HG02981 (cell line): ENCODE results near the gene NT5C1B.

ENCODE experiments used
- ATAC-seq: cut with Tn5 transposase; IDR thresholded peaks from one replicate; pipeline ENCODE4 v1.9.1; 2021; ENCODE audit warnings: mild to moderate bottlenecking, moderate library complexity; ENCODE audit not compliant: unreplicated experiment

Gene NT5C1B

DNA sequence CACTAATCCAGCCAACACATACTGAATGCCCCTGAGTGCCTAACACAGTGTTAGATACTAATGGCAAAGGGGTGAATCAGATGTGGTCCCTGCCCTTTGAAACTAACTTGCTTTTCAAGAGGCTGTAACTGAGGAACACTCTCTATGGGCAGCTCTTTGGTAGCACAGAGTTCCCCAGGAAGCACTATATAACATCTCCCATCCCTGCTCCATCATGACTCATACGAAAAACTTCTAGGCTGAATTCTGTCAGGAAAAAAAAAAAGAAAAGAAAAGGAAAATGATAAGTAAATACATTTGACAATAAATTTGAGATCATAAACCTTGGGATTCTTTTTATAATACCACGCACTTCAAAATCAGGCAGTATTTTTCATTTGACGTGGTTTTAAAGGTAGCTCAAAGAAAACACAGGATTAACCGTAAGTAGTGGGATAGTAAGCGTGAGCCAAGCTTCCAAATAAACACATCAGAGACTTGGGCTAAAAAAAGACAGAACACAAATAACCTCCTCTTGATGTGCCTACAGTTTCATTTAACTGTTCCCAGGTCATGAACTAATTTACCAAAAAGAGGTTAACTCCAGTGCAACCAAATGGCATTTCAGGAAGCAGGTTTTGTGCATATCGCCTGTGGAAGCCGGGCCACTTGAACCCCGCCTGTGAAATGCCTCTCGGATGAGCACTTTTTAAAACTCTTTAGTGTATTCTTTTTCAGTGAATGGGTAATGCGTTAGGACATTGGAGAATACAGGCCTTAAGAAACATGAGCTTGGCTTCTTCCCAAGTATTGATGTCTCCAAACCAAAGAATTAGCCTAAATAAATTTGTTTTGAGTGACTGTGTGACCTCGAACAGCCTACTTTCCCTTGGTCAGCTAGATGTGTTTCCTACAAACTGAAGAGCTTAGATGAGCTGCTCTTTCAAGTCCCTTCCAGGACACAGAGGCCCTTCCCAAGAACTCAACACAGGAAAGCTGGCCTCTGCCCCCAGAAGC is 71.0 kb downstream of the NT5C1B start:
- ATAC-seq = no peak

GRCh38 chr2:18517386-18517785 is 72.0 kb downstream of the NT5C1B start:
- no peak for ATAC-seq

DNA sequence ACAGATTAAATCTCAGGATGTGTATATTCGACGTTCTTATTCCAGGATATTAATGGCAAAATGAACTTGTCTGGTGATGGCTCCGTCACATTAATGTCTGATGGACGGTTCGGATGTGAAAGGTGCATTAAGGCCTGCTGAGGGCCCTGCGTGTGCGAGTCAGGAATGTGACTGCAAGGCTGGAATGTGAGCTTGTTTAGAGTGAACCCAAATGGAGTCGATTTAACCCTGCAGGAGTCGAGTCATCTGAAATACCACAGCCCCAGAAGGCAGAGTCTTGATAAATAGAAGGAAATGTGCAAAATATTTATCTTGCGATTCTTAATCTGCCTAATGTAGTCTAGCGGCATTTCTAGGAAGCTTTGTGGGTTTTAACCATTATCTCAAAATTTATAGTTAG is 73.3 kb downstream of the NT5C1B start:
- no peak for ATAC-seq

DNA sequence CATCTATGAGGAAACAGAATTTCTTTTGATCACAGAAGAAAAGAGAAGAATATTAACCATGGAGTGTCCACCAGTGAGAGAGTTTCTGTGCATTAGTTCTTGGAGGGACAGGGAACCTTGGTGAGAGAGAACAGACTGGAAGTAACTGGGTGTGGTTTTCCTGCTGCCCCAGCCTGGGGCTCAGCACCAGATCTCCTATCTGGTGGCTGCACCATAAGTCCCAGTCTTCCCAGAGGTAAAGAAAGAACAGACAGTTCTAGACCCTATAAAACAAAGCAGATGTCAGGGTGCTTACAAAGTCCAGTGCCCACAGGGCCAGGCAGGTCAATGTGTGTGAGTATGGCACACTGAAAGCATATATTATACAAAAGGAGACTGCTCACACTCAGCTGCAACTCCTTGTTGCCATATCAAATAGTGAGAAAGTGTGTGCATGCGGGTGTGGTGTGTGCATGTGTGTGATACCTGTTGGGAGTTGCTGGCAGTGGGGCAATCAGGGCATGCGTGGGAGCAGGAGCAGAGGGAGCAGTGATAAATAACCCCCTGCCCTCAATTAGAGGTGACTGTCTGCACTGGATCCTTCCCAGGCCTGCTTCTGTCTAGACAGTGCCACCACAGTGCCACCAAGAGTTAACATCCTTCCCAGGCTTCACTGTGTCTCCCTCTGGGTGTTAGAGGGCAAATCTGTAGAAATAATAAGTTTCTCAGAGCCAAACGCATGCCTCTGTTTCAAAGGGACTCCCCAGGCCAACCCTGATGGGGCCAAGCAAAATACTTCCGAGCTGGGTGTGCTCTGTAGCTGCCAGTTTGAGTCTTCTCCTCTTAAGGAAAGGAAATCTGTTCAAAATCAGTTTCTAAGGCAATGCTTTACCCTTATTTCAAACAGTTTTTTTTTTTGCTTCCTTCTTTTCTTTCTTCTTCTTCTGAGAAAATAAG is 74.6 kb downstream of the NT5C1B start:
- ATAC-seq = no peak
